Activated T-cell treated with anti-CD3 and anti-CD28 coated beads for 48 hours (primary cell): ENCODE results near the gene NXPH2.

ENCODE experiments used
- DNase-seq: peaks from one replicate; pipeline ENCODE4 v3.0.0-alpha.2; 2020; ENCODE audit warnings: low read depth

Gene NXPH2

GRCh38 chr2:138779781-138780445 lies at the start of gene NXPH2:
TSS of gene NXPH2 (minus strand) at chr2:138780390. CDS start at chr2:138780241, 149 bp downstream.
- DNase-seq: no peak

- DNase-seq: no peak
Observed at GRCh38 chr2:138829326-138829919, 49.2 kb upstream of the NXPH2 start.

GRCh38 chr2:138827426-138828054 lies 47.4 kb upstream of the NXPH2 start:
- no peak for DNase-seq

- no peak for DNase-seq
Observed at GRCh38 chr2:138823666-138824065, 43.5 kb upstream of the NXPH2 start.

- DNase-seq: no peak
Observed at GRCh38 chr2:138819964-138820363, 39.8 kb upstream of the NXPH2 start.

- no peak for DNase-seq
Observed at GRCh38 chr2:138818556-138818955, 38.4 kb upstream of the NXPH2 start.

GRCh38 chr2:138814123-138814898 lies 34.1 kb upstream of the NXPH2 start:
- no peak for DNase-seq

GRCh38 chr2:138811431-138811830 lies 31.2 kb upstream of the NXPH2 start:
- DNase-seq: no peak

GRCh38 chr2:138794724-138795123 lies 14.5 kb upstream of the NXPH2 start:
- no peak for DNase-seq

- no peak for DNase-seq
Observed at GRCh38 chr2:138787053-138787666, 7.0 kb upstream of the NXPH2 start.

- no peak for DNase-seq
Observed at GRCh38 chr2:138782383-138782782, 2.2 kb upstream of the NXPH2 start.

- no peak for DNase-seq
Observed at GRCh38 chr2:138780908-138781307, 718 bp upstream of the NXPH2 start.

GRCh38 chr2:138780446-138780880 lies 273 bp upstream of the NXPH2 start:
- no peak for DNase-seq

GRCh38 chr2:138779406-138779780 lies 797 bp downstream of the NXPH2 start:
- DNase-seq: no peak

GRCh38 chr2:138777996-138778395 lies 2.2 kb downstream of the NXPH2 start:
- DNase-seq: no peak

- no peak for DNase-seq
Observed at GRCh38 chr2:138775736-138776135, 4.5 kb downstream of the NXPH2 start.

GRCh38 chr2:138771534-138771933 lies 8.7 kb downstream of the NXPH2 start:
- DNase-seq: no peak

- no peak for DNase-seq
Observed at GRCh38 chr2:138767101-138767500, 13.1 kb downstream of the NXPH2 start.

- DNase-seq: no peak
Observed at GRCh38 chr2:138766464-138766863, 13.7 kb downstream of the NXPH2 start.

- no peak for DNase-seq
Observed at GRCh38 chr2:138763971-138764370, 16.2 kb downstream of the NXPH2 start.

- DNase-seq: no peak
Observed at GRCh38 chr2:138762533-138762932, 17.7 kb downstream of the NXPH2 start.

- no peak for DNase-seq
Observed at GRCh38 chr2:138760676-138761075, 19.5 kb downstream of the NXPH2 start.
